K562 (cell line): ENCODE measurements around the gene BRD7. TPM values are rescaled to one million over a fixed set of nuclear protein-coding genes. Genes with fewer than 3 reads are reported as not detected.

Experiments used
- ATAC-seq: fragments of 200-7000 bp; cut with Tn5 transposase; 3 replicates; pipeline ENCODE4 v1.9.1; 2020; ENCODE audit warnings: moderate library complexity
- BruUV-seq: library from RNA; stranded (reverse); fragments of 400-500 nt; replicated peaks from 2 replicates; lab custom pipeline; 2021; lab: Mats Ljungman, UMichigan
- CTCF ChIA-PET: fragments of 300-600 bp; formaldehyde crosslinking; extraction: SDS; loops from one replicate; lab custom pipeline; 2021; ENCODE audit warnings: low intra/inter-chr PET ratio; lab: Yijun Ruan, JAX
- POLR2A ChIA-PET: fragments of 300-600, 350-650 bp; sonication (Branson Sonifier 250); formaldehyde crosslinking; extraction: SDS; loops from one replicate; lab custom pipeline; 2021; ENCODE audit warnings: antibody characterized with exemption, inconsistent platforms; lab: Yijun Ruan, JAX
- DNase-seq, 4 experiments: peaks; one replicate each; pipeline versions ENCODE4 v3.0.0 to v3.0.0-alpha.2; 2011 to 2018; ENCODE audit warnings: low spot score in 3 of 4, mixed read lengths in 3 of 4; ENCODE audit errors: extremely low read depth in 1 of 4
- FAIRE-seq: peaks from 2 replicates; lab custom pipeline; 2011; peaks lifted over from hg19 to GRCh38; lab: Jason Lieb, UNC
- H2AFZ ChIP-seq: 2 replicates; pipeline ENCODE4 v1.6.0; 2011; ENCODE audit warnings: low read depth, low read length, control low read depth, inconsistent platforms
- H3K27ac ChIP-seq: fragments of 200-600 bp; 3 replicates; pipeline ENCODE4 v1.8.0; 2011; ENCODE audit warnings: low read depth, mild to moderate bottlenecking, control low read depth, inconsistent platforms, low read length, moderate library complexity, mixed read lengths; ENCODE audit errors: extremely low read depth
- H3K27me3 ChIP-seq, 2 experiments: fragments of 300-600 bp in 1 of 2; 2 replicates in 1 of 2; 3 replicates in 1 of 2; pipeline versions ENCODE4 v1.6.0 to v1.8.0; 2011; ENCODE audit warnings: inconsistent platforms in 2 of 2, low read length in 2 of 2, mild to moderate bottlenecking in 1 of 2, mixed read lengths in 1 of 2, moderate library complexity in 1 of 2; ENCODE audit not compliant: control insufficient read depth in 2 of 2, insufficient read depth in 2 of 2
- H3K36me3 ChIP-seq: fragments of 300-600 bp; 3 replicates; pipeline ENCODE4 v1.8.0; 2011; ENCODE audit warnings: mild to moderate bottlenecking, low read length, inconsistent platforms; ENCODE audit not compliant: control insufficient read depth, insufficient read depth
- H3K4me1 ChIP-seq, 2 experiments: fragments of 200-600 bp in 1 of 2; replicated peaks in 1 of 2; 2 replicates in 1 of 2; 3 replicates in 1 of 2; pipeline versions ENCODE4 v1.5.1 to v1.8.0; 2011; ENCODE audit warnings: inconsistent platforms in 2 of 2, low read length in 2 of 2, mild to moderate bottlenecking in 1 of 2, mixed read lengths in 1 of 2, moderate library complexity in 1 of 2; ENCODE audit not compliant: control insufficient read depth in 2 of 2, insufficient read depth in 2 of 2
- H3K4me2 ChIP-seq: 2 replicates; pipeline ENCODE4 v1.6.1; 2011; ENCODE audit warnings: low read length, control low read depth, inconsistent platforms, mixed read lengths; ENCODE audit not compliant: insufficient read depth
- H3K4me3 ChIP-seq: fragments of 200-600 bp; sonication (generic), shearing (Covaris generic); 2 replicates; pipeline ENCODE4 v1.5.1; 2016; ENCODE audit warnings: control low read depth, inconsistent platforms
- H3K79me2 ChIP-seq: fragments of 200-600 bp; 3 replicates; pipeline ENCODE4 v1.8.0; 2011; ENCODE audit warnings: low read length, inconsistent platforms; ENCODE audit not compliant: control insufficient read depth, insufficient read depth
- H3K9ac ChIP-seq, 2 experiments: 2 replicates each; pipeline versions ENCODE4 v1.6.0 to v1.6.1; 2011; ENCODE audit warnings: low read depth in 2 of 2, low read length in 2 of 2, control low read depth in 1 of 2, inconsistent platforms in 1 of 2, mild to moderate bottlenecking in 1 of 2, mixed read lengths in 1 of 2; ENCODE audit not compliant: insufficient read depth in 1 of 2
- H3K9me1 ChIP-seq: one replicate; pipeline ENCODE4 v1.6.0; 2011; ENCODE audit warnings: inconsistent platforms, mild to moderate bottlenecking, low read length, moderate library complexity; ENCODE audit not compliant: control insufficient read depth, insufficient read depth
- H3K9me3 ChIP-seq: replicated peaks from 2 replicates; pipeline ENCODE4 v1.5.1; 2011; ENCODE audit warnings: low read depth, low read length, inconsistent platforms; ENCODE audit not compliant: control insufficient read depth, insufficient read depth
- H4K20me1 ChIP-seq: replicated peaks from 2 replicates; pipeline ENCODE4 v1.6.1; 2011; ENCODE audit warnings: low read length, inconsistent platforms, mixed read lengths; ENCODE audit not compliant: control insufficient read depth, insufficient read depth
- BMI1 ChIP-seq: fragments of 150-350 bp; IDR thresholded peaks from 2 replicates; pipeline ENCODE4 v1.6.1; 2014; ENCODE audit warnings: low read length
- DACH1 ChIP-seq: fragments of 450-650 bp; IDR thresholded peaks from 2 replicates; pipeline ENCODE4 v1.6.1; 2018; ENCODE audit not compliant: partially characterized antibody
- ILK ChIP-seq: fragments of 450-650 bp; IDR thresholded peaks from 2 replicates; pipeline ENCODE4 v1.6.1; 2016; ENCODE audit warnings: missing genetic modification characterization, low read depth, mild to moderate bottlenecking, missing compliant biosample characterization, moderate library complexity, borderline replicate concordance
- LARP7 ChIP-seq: fragments of 450-650 bp; IDR thresholded peaks from 2 replicates; pipeline ENCODE4 v1.6.1; 2016
- MCM2 ChIP-seq: fragments of 450-650 bp; IDR thresholded peaks from 2 replicates; pipeline ENCODE4 v1.6.1; 2017; ENCODE audit warnings: low read depth, mild to moderate bottlenecking
- NR4A1 ChIP-seq, 2 experiments: fragments of 250-450 bp in 1 of 2; fragments of 450-650 bp in 1 of 2; sonication (Bioruptor Pico) in 1 of 2; IDR thresholded peaks; 2 replicates each; pipeline versions ENCODE4 v1.4.0 to v1.6.1; 2016 to 2020; ENCODE audit warnings: mild to moderate bottlenecking in 2 of 2, missing compliant biosample characterization in 1 of 2, missing genetic modification characterization in 1 of 2, moderate library complexity in 1 of 2
- RBM25 ChIP-seq: fragments of 200-400 bp; formaldehyde crosslinking; IDR thresholded peaks from 2 replicates; pipeline ENCODE4 v1.6.1; 2018; ENCODE audit warnings: low read length, low read depth, moderate library complexity; ENCODE audit not compliant: severe bottlenecking
- SFPQ ChIP-seq: fragments of 200-400 bp; formaldehyde crosslinking; IDR thresholded peaks from 2 replicates; pipeline ENCODE4 v1.6.1; 2017; ENCODE audit warnings: mild to moderate bottlenecking, low read depth, low read length, moderate library complexity
- SOX6 ChIP-seq: fragments of 450-650 bp; IDR thresholded peaks from 2 replicates; pipeline ENCODE4 v1.6.1; 2014; ENCODE audit warnings: mild to moderate bottlenecking
- TAF1 ChIP-seq: IDR thresholded peaks from 2 replicates; pipeline ENCODE4 v1.6.1; 2011; ENCODE audit warnings: mild to moderate bottlenecking, low read length, moderate library complexity; ENCODE audit not compliant: insufficient read depth, control insufficient read depth, severe bottlenecking; ENCODE audit errors: extremely low read depth
- THRA ChIP-seq: fragments of 450-650 bp; IDR thresholded peaks from 2 replicates; pipeline ENCODE4 v1.6.1; 2017; ENCODE audit warnings: mild to moderate bottlenecking, moderate library complexity
- ZNF232 ChIP-seq: sonication (generic); formaldehyde crosslinking; IDR thresholded peaks from 2 replicates; pipeline ENCODE4 v1.8.0; 2022; ENCODE audit warnings: mild to moderate bottlenecking, missing genetic modification reagents
- ZNF518B ChIP-seq: fragments of 250-450 bp; sonication (Bioruptor Pico); IDR thresholded peaks from 2 replicates; pipeline ENCODE4 v1.5.0; 2021; ENCODE audit warnings: mild to moderate bottlenecking, moderate library complexity
- WGBS: fragments of 100-300 bp; shearing (Covaris generic); methylation state at CpG from one replicate; pipeline ENCODE4 v1.1.6; 2016; ENCODE audit warnings: low coverage, mixed read lengths; ENCODE audit not compliant: insufficient coverage; ENCODE audit errors: missing lambda C conversion rate; 5-methylcytosine and 5-hydroxymethylcytosine counted together
- in situ Hi-C: fragments of 300-500 bp; cut with MboI; formaldehyde crosslinking; loops from 4 replicates; pipeline ENCODE4 v1.15.0; 2018; ENCODE audit warnings: inconsistent platforms, mixed read lengths
- intact Hi-C: fragments of 100-400 bp; cut with micrococcal nuclease; formaldehyde crosslinking; loops from 2 replicates; pipeline ENCODE4 v1.14.2; 2022
- polyA plus RNA-seq, 8 experiments: library from polyadenylated mRNA; depleted of rRNA in 4 of 8; stranded (reverse) in 5 of 8; unstranded in 3 of 8; fragments of >200 nt; fragmentation: Nextera tagmentation in 2 of 8; fragmentation: Illumina TruSeq in 1 of 8; extraction: Ambion mirVana in 2 of 8; extraction: Trizol in 1 of 8; gene quantifications; 2 replicates each; pipeline versions ENCODE4 v1.2.1 to v1.2.3, GENCODE V29; 2011 to 2014; ENCODE audit warnings: inconsistent platforms in 1 of 8, missing spikeins in 1 of 8
- total RNA-seq, 7 experiments: library from RNA; depleted of rRNA in 6 of 7; stranded (reverse); fragments of >200 nt in 6 of 7; fragmentation: Illumina TruSeq in 2 of 7; extraction: Trizol in 2 of 7; gene quantifications; 2 replicates each; pipeline versions ENCODE4 v1.2.1 to v1.2.3, GENCODE V29; 2011 to 2021; ENCODE audit warnings: low replicate concordance in 1 of 7
- TF ChIP-seq, protein P1 (sequence below): fragments of 450-650 bp; formaldehyde crosslinking; IDR thresholded peaks from 2 replicates; pipeline ENCODE4 v1.4.0; 2020; ENCODE audit warnings: mild to moderate bottlenecking, moderate library complexity

Gene BRD7
- total and polyA plus RNA-seq, 9 of the 15 experiments (the other 6 are each of a cell fraction or from before 2014, with no cell fraction given), result 20.6 to 101 (median 68.7) TPM

DNA sequence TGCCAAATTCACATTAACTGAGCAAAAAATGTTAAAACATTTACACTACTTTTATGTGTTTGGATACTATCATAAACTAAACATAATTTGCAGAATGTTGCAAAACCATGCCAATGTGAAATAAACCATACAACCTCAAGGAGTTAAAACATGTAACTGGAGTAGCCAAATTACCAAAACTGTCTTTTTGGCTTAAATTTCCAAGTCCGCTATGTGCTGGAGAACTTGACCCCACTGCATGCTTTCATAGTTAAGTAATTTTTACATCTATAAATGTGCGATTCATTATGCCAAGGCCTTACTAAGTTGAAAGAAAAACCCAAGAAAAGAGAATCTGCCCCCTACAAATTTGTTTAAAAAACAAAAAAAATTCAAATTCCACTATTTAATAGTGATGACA lies 28.2 kb downstream of the BRD7 start:
- Histone ChIP-seq H3K36me3 (peaks cover 63% of the 10 kb centered on the region), H3K4me3 (no peak overlapping the region), H4K20me1 (peaks cover 3% of the 10 kb centered on the region; the same call in 1 of the 2 replicates), H2AFZ (no peak overlapping the region), H3K27ac (no peak overlapping the region), H3K79me2 (no peaks in the 10 kb centered on the region), H3K9ac (no peak overlapping the region), H3K9me3 (no peaks in the 10 kb centered on the region), H3K27me3 (no peaks in the 10 kb centered on the region), H3K4me2 (no peak overlapping the region), H3K9me1 (no peaks in the 10 kb centered on the region), H3K4me1 (peaks cover 3 to 14% of the 10 kb centered on the region in 2 experiments; a peak in 4 of 5 replicates)
- no peak for DNase-seq
- POLR2A ChIA-PET, result interaction anchor here (1.7 to 2.6 kb wide), 2 partner anchors 13 to 14 kb away, joined by 8 to 10 read pairs; no protein-coding TSS in a partner anchor
- CTCF ChIA-PET, result no interaction called here
- 100% methylated on average over 2 of the region's 2 CpGs for WGBS
- no TSS peak for BruUV-seq
- no peak for ATAC-seq
- intact Hi-C loops, result no loop called here
- no peak for FAIRE-seq
- in situ Hi-C loops, result no loop called here
- no peak for TF ChIP-seq TAF1
- no peak for TF ChIP-seq SOX6
- no peak for TF ChIP-seq SFPQ
- TF ChIP-seq ILK (tag), result no peak
- TF ChIP-seq LARP7, result no peak
- no peak for TF ChIP-seq DACH1
- no peak for TF ChIP-seq ZNF518B (CRISPR knock-in tag)
- no peak for TF ChIP-seq NR4A1 (CRISPR knock-in tag; IDR thresholded peaks at IDR 0.05)
- no peak for TF ChIP-seq NR4A1 (tag; IDR thresholded peaks at IDR 0.05)
- TF ChIP-seq MCM2, result no peak
- no peak for TF ChIP-seq BMI1
- TF ChIP-seq THRA, result no peak
- TF ChIP-seq, protein P1, sequence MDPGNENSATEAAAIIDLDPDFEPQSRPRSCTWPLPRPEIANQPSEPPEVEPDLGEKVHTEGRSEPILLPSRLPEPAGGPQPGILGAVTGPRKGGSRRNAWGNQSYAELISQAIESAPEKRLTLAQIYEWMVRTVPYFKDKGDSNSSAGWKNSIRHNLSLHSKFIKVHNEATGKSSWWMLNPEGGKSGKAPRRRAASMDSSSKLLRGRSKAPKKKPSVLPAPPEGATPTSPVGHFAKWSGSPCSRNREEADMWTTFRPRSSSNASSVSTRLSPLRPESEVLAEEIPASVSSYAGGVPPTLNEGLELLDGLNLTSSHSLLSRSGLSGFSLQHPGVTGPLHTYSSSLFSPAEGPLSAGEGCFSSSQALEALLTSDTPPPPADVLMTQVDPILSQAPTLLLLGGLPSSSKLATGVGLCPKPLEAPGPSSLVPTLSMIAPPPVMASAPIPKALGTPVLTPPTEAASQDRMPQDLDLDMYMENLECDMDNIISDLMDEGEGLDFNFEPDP (CRISPR knock-in tag), result no peak
- TF ChIP-seq ZNF232 (CRISPR knock-in tag), result no peak
- TF ChIP-seq RBM25, result no peak
